BLaER1 (cell line): Measurements from ENCODE around the gene PRAC1.

Experiments
- H3K27ac ChIP-seq: shearing (Covaris generic); formaldehyde crosslinking; 2 replicates; pipeline ENCODE4 v1.8.1; 2022
- H3K27me3 ChIP-seq: shearing (Covaris generic); formaldehyde crosslinking; 2 replicates; pipeline ENCODE4 v1.8.1; 2022
- H3K36me3 ChIP-seq: shearing (Covaris generic); formaldehyde crosslinking; 2 replicates; pipeline ENCODE4 v1.8.1; 2022
- H3K4me1 ChIP-seq: shearing (Covaris generic); formaldehyde crosslinking; 2 replicates; pipeline ENCODE4 v1.8.1; 2022
- H3K4me2 ChIP-seq: shearing (Covaris generic); formaldehyde crosslinking; 2 replicates; pipeline ENCODE4 v1.8.1; 2022
- H3K4me3 ChIP-seq: shearing (Covaris generic); formaldehyde crosslinking; 2 replicates; pipeline ENCODE4 v1.8.1; 2022
- H3K9ac ChIP-seq: shearing (Covaris generic); formaldehyde crosslinking; 2 replicates; pipeline ENCODE4 v1.8.1; 2022
- H3K9me3 ChIP-seq: shearing (Covaris generic); formaldehyde crosslinking; 2 replicates; pipeline ENCODE4 v1.8.1; 2022
- H4K20me1 ChIP-seq: shearing (Covaris generic); formaldehyde crosslinking; 2 replicates; pipeline ENCODE4 v1.8.1; 2022
- Cebpa-rat ChIP-seq: shearing (Covaris generic); IDR thresholded peaks from 2 replicates; pipeline ENCODE4 v1.8.1; 2022

Gene PRAC1

GRCh38 chr17:48676963-48677558 is 45.3 kb downstream of the PRAC1 start:
- Histone ChIP-seq H3K9me3 (no peaks in the 10 kb centered on the region), H3K27ac (no peak overlapping the region), H3K9ac (no peak overlapping the region), H3K4me3 (no peak overlapping the region), H3K36me3 (no peaks in the 10 kb centered on the region), H4K20me1 (no peaks in the 10 kb centered on the region), H3K27me3 (peaks cover 22% of the 10 kb centered on the region), H3K4me2 (no peak overlapping the region), H3K4me1 (peaks cover 5% of the 10 kb centered on the region; the same call in 1 of the 2 replicates)
- no peak for TF ChIP-seq Cebpa-rat

DNA sequence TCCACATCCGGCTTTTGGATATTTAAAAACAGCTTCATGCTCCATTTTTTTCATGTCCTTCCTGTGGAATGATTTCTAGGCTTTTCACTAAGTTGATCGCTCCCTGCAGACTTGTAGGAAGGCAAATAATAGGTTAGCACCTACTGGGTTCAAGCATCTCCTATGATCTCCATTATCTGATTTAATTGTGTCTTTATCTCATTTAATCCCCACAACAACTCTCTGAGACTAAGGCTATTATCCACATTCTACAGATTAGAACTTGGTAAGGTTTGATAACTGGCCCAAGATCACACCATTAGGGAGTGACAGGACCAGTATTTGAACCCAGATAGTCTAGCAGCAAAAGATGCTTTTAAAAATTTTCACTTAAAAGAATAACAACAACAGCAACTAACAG is 50.0 kb downstream of the PRAC1 start:
- Histone ChIP-seq H3K27ac (no peak overlapping the region), H3K27me3 (peaks cover 7% of the 10 kb centered on the region), H3K4me1 (0 out of 2 replicates have a peak, but pooled peaks cover 5% of the 10 kb centered on the region), H4K20me1 (no peaks in the 10 kb centered on the region), H3K4me2 (peak overlapping the region; percentile 45; the same call in 1 of the 2 replicates), H3K9ac (no peak overlapping the region), H3K9me3 (no peaks in the 10 kb centered on the region), H3K36me3 (no peaks in the 10 kb centered on the region), H3K4me3 (no peak overlapping the region)
- no peak for TF ChIP-seq Cebpa-rat
